SIG-M5 (cell line): ENCODE results near the gene USO1.
"Not testable (repeated sequence)": the region's sequence is repeated elsewhere in the genome, so short reads cannot be mapped to it uniquely, and the experiment has no call there.

ENCODE experiments used
- DNase-seq: peaks from one replicate; lab custom pipeline; 2025; lab: John Stamatoyannopoulos, UW

USO1 gene, protein sequence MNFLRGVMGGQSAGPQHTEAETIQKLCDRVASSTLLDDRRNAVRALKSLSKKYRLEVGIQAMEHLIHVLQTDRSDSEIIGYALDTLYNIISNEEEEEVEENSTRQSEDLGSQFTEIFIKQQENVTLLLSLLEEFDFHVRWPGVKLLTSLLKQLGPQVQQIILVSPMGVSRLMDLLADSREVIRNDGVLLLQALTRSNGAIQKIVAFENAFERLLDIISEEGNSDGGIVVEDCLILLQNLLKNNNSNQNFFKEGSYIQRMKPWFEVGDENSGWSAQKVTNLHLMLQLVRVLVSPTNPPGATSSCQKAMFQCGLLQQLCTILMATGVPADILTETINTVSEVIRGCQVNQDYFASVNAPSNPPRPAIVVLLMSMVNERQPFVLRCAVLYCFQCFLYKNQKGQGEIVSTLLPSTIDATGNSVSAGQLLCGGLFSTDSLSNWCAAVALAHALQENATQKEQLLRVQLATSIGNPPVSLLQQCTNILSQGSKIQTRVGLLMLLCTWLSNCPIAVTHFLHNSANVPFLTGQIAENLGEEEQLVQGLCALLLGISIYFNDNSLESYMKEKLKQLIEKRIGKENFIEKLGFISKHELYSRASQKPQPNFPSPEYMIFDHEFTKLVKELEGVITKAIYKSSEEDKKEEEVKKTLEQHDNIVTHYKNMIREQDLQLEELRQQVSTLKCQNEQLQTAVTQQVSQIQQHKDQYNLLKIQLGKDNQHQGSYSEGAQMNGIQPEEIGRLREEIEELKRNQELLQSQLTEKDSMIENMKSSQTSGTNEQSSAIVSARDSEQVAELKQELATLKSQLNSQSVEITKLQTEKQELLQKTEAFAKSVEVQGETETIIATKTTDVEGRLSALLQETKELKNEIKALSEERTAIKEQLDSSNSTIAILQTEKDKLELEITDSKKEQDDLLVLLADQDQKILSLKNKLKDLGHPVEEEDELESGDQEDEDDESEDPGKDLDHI

GRCh38 chr4:75724066-75724866 is at the start of gene USO1:
Gene USO1 (plus strand): TSS chr4:75724577. CDS start chr4:75724820, 243 bp downstream.
- DNase-seq = peak; percentile 90

- no peak for DNase-seq
Measured at GRCh38 chr4:75675004-75675531, 49.3 kb upstream of the USO1 start.

GRCh38 chr4:75678473-75678872 is 45.9 kb upstream of the USO1 start:
- DNase-seq = no peak

- DNase-seq = no peak
Measured at GRCh38 chr4:75678965-75679364, 45.4 kb upstream of the USO1 start.

DNA sequence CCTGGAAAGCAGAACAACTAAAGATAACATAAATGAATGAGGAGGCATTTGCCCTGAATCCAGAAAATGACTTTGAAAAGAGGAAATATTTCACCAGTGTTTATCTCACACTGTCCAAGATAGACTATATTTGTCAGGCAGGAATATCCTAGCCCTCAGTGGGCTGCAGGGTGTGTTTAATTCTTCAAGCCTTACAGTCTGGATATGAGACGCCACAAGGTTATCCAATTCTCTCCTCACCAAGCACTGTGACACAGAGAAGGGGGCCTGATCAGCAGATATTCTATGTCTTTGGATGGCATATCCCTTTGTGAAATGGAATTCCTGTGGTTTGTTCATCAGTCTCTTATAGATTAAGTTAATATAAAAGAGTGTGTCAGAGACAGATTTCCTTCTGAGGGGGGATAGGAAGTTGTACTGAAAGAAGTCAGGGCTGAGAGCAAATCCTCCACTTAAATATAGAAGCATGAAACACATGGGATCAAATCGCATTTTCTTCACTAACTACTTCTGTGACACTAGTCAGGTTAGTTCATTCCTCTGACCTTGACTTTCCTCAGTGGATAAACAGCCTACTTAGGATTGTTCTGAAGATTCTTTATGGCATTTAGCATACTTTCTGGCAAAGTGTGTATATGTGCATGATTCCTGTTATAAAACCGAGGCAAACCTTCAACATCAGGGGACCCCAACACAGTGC is 44.4 kb upstream of the USO1 start:
- no peak for DNase-seq

GRCh38 chr4:75683482-75684155 is 40.8 kb upstream of the USO1 start:
- no peak for DNase-seq

DNA sequence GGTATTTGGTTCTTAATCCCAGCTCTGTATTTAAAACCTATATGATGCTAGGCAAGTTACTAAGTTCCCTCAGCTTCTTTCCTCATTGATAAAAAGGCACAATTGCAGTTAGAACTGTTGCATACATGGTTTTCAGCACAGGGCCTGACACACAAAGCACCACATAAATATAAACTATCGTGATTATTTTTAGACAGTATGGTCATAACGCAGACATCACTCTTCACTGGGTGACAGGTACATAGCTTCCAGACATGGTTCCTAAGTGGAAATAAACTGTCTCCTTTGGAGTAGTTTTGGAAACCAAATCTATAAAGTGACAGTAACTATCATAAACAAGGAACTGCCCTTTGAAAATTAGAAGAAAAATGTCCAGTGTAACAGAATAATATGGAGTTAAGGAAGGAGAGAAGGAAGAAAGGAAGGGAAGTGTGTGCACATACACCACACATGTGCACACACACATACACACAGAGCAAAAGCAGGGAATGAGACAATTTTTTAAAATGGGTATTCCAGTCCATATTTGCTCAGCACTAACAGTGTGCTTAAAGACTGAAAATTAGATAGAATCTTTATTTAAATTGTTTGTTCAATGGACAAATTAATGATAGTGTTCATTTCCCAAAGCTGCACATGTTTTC is 38.7 kb upstream of the USO1 start:
- no peak for DNase-seq

- DNase-seq = no peak
Measured at GRCh38 chr4:75686346-75686745, 38.0 kb upstream of the USO1 start.

DNA sequence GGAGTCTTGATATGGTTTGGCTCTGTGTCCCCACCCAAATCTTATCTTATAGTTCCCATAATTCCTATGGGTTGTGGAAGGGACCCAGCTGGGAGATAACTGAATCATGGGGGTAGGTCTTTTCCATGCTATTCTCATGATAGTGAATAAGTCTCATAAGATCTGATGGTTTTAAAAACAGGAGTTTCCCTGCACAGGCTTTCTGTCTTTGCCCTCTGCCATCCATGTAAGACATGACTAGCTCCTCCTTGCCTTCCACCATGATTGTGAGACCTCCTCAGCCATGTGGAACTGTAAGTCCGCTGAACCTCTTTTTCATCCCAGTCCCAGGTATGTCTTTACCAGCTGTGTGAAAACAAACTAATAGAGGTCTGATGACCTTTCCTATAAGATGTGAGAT is 37.3 kb upstream of the USO1 start:
- DNase-seq = not testable (repeated sequence)

GRCh38 chr4:75692066-75692465 is 32.3 kb upstream of the USO1 start:
- DNase-seq = not testable (repeated sequence)

GRCh38 chr4:75696071-75696470 is 28.3 kb upstream of the USO1 start:
- no peak for DNase-seq

DNA sequence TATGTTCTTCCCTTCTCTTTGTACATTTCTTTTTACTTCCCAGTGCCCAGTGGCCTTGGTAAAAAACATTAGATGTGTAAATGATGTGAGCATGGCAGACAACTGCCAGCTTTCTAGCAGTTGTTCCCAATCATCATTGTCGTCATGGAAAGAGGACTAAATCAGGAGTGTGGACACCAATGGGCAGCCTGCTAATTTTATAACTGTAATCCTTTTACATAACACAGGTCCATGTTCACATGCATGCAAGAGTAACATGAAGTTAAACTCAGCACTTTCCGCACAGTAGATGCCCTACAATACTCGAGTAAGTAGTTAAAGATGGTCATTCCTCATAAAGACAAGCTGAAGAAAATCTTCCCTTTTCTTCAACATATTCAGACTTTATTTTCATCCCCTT is 27.8 kb upstream of the USO1 start:
- no peak for DNase-seq

- no peak for DNase-seq
Measured at GRCh38 chr4:75698162-75698962, 26.0 kb upstream of the USO1 start.

GRCh38 chr4:75698963-75699228 is 25.5 kb upstream of the USO1 start:
- no peak for DNase-seq

DNA sequence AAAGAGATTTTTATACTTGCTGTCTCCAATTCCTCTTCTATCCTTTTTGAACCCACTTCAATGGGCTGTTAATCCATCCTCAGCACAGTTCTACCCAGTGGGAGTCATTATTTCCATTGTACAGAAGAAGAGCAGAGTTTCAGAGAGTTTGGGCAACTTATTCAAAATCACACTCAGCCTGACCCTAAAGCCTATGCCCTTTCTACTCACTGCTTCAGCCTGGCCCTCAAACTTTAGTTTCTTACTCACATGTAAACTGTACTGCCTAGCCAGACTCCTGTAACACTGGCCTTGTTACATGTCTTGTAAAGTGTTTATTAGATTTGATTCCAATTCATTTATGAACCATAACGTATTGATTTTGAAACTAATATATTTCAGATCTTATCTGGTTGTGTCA is 25.1 kb upstream of the USO1 start:
- no peak for DNase-seq

DNA sequence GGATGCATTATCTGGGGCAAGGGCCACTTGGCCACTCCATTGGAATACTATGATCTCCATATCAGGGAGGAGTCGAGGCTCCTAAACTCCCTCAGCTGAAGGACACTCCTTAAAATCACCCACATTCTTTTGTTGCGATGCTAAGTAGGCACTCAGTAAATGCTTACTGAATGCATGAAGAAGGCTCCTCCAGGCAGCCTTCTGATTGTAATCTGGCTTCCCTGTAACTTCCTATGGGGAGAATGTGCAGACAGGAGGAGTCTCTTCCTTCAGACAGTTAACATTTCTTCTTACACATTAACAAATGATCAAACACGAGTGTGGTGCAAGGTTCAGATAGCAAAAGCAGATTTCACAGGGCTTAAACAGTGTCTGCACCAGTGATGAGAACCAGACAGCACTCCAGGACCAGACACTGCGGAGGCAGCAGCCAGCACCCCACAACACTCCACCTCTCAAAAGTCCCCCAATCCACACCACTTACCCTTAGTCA is 21.4 kb upstream of the USO1 start:
- DNase-seq = no peak

GRCh38 chr4:75705198-75705977 is 19.0 kb upstream of the USO1 start:
- no peak for DNase-seq

DNA sequence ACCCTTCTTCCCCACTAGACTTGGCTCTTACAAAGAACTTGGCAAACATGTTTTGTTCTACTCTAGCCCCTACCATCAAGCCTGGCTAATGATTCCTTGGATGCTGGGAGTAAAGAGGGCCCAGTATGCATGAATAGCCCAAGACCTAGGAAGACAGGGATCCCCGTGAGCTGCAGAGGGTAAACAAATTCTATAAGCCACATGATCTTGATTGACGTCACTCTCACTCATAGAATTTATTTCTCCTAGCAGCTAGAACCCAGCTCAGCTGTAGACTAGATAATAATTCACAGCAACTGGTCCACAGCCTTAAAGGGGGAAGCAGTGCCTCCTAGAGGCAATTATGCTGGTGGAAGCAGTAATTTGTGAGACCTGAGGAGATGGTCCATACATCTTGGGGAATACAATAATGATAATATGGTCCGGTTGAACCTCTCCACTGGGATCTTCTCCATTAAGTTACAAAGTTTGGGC is 16.1 kb upstream of the USO1 start:
- no peak for DNase-seq
